PC-9 (cell line): Measurements from ENCODE around the gene THADA. TPM values are rescaled to one million over a fixed set of nuclear protein-coding genes. Genes with fewer than 3 reads are reported as not detected.

Experiments
- BruUV-seq: library from RNA; stranded (reverse); fragments of 400-500 nt; replicated peaks from 2 replicates; lab custom pipeline; 2021; lab: Mats Ljungman, UMichigan
- CTCF ChIA-PET: fragments of 300-600 bp; sonication (Branson Sonifier 250); formaldehyde crosslinking; loops from one replicate; lab custom pipeline; 2022; ENCODE audit warnings: antibody characterized with exemption; lab: Charles Lee
- POLR2A ChIA-PET: fragments of 300-600 bp; sonication (Branson Sonifier 250); formaldehyde crosslinking; loops from one replicate; lab custom pipeline; 2022; ENCODE audit warnings: antibody characterized with exemption; ENCODE audit not compliant: unreplicated experiment; lab: Charles Lee
- DNase-seq, 2 experiments: peaks; one replicate each; pipeline versions ENCODE4 v3.0.0 to v3.0.0-alpha.2; 2015 to 2022; ENCODE audit warnings: mixed read lengths in 1 of 2
- H2AFZ ChIP-seq: fragments of 200-600 bp; sonication (generic); 2 replicates; pipeline ENCODE4 v1.8.1; 2017; ENCODE audit warnings: antibody characterized with exemption
- H3F3A ChIP-seq: fragments of 200-600 bp; sonication (generic); 2 replicates; pipeline ENCODE4 v1.8.1; 2017; ENCODE audit warnings: antibody characterized with exemption, mild to moderate bottlenecking, low read depth; ENCODE audit not compliant: insufficient read depth
- H3K27ac ChIP-seq: fragments of 200-600 bp; sonication (generic); 2 replicates; pipeline ENCODE4 v1.6.1; 2016; ENCODE audit warnings: mixed run types
- H3K27me3 ChIP-seq: fragments of 200-600 bp; sonication (generic); 2 replicates; pipeline ENCODE4 v1.6.1; 2016; ENCODE audit warnings: low read depth, mixed run types; ENCODE audit not compliant: insufficient read depth
- H3K36me3 ChIP-seq: fragments of 200-600 bp; sonication (generic); 2 replicates; pipeline ENCODE4 v1.6.1; 2016; ENCODE audit warnings: low read depth, mixed run types
- H3K4me1 ChIP-seq: fragments of 200-600 bp; sonication (generic); replicated peaks from 2 replicates; pipeline ENCODE4 v1.6.1; 2016; ENCODE audit warnings: mixed run types; ENCODE audit not compliant: insufficient read depth
- H3K4me2 ChIP-seq: fragments of 200-600 bp; sonication (generic); 2 replicates; pipeline ENCODE4 v1.6.1; 2017; ENCODE audit warnings: mixed run types
- H3K4me3 ChIP-seq: fragments of 200-600 bp; sonication (generic); 2 replicates; pipeline ENCODE4 v1.6.1; 2016; ENCODE audit warnings: mixed run types
- H3K79me2 ChIP-seq: fragments of 200-600 bp; sonication (generic); 2 replicates; pipeline ENCODE4 v1.6.1; 2017; ENCODE audit warnings: low read depth, mixed run types
- H3K9me2 ChIP-seq: fragments of 200-600 bp; sonication (generic); 2 replicates; pipeline ENCODE4 v1.8.1; 2017; ENCODE audit warnings: mild to moderate bottlenecking; ENCODE audit not compliant: insufficient read depth
- H3K9me3 ChIP-seq: fragments of 200-600 bp; sonication (generic); 2 replicates; pipeline ENCODE4 v1.8.1; 2016; ENCODE audit warnings: low read depth; ENCODE audit not compliant: insufficient read depth
- H4K20me1 ChIP-seq: fragments of 200-600 bp; sonication (generic); 2 replicates; pipeline ENCODE4 v1.8.1; 2017; ENCODE audit not compliant: insufficient read depth
- CTCF ChIP-seq: fragments of 200-600 bp; sonication (generic); conservative IDR thresholded peaks from 2 replicates; pipeline ENCODE4 v1.6.1; 2017; ENCODE audit warnings: mixed run types, antibody characterized with exemption, mild to moderate bottlenecking, moderate library complexity
- EZH2 ChIP-seq: fragments of 200-600 bp; sonication (generic); IDR thresholded peaks from 2 replicates; pipeline ENCODE4 v1.8.0; 2017; ENCODE audit warnings: antibody characterized with exemption, low read depth
- intact Hi-C: fragments of 100-400 bp; cut with micrococcal nuclease; formaldehyde crosslinking; loops from one replicate; pipeline ENCODE4 v1.10.0; 2022; ENCODE audit not compliant: unreplicated experiment
- total RNA-seq: library from RNA; stranded (reverse); gene quantifications from 2 replicates; pipeline ENCODE4 v1.2.3, GENCODE V29; 2021

Gene THADA
- total RNA-seq, 1 experiment from 2014 or later: 28.1 TPM

GRCh38 chr2:43331422-43331821, 264.4 kb downstream of the THADA start:
- Histone ChIP-seq H2AFZ (no peak overlapping the region), H3K4me1 (no peaks in the 10 kb centered on the region), H3K4me3 (no peak overlapping the region), H3F3A (no peaks in the 10 kb centered on the region), H4K20me1 (no peaks in the 10 kb centered on the region), H3K9me3 (no peaks in the 10 kb centered on the region), H3K79me2 (no peaks in the 10 kb centered on the region), H3K9me2 (no peaks in the 10 kb centered on the region), H3K36me3 (no peaks in the 10 kb centered on the region), H3K4me2 (no peak overlapping the region), H3K27ac (no peak overlapping the region), H3K27me3 (no peaks in the 10 kb centered on the region)
- BruUV-seq: no TSS peak
- intact Hi-C loops: no loop called here
- no peak for TF ChIP-seq CTCF
- TF ChIP-seq EZH2: no peak
- ChIA-PET POLR2A (no interaction called here), CTCF (interaction anchor here (0.6 kb wide), 1 partner anchor 448 kb away, joined by 3 read pairs; no protein-coding TSS in a partner anchor)
- no peak for DNase-seq

GRCh38 chr2:43329637-43330036, 266.2 kb downstream of the THADA start:
- BruUV-seq: no TSS peak
- ChIA-PET POLR2A (interaction anchor here (0.9 kb wide), 1 partner anchor 16 kb away, joined by 4 read pairs; no protein-coding TSS in a partner anchor), CTCF (no interaction called here)
- no peak overlapping the region for H3K4me3 ChIP-seq
- H3K4me2 ChIP-seq: no peak overlapping the region
- no peaks in the 10 kb centered on the region for H4K20me1 ChIP-seq
- no peak overlapping the region for H2AFZ ChIP-seq
- H3K27me3 ChIP-seq: no peaks in the 10 kb centered on the region
- no peaks in the 10 kb centered on the region for H3K4me1 ChIP-seq
- no peak for DNase-seq
- H3K79me2 ChIP-seq: no peaks in the 10 kb centered on the region
- H3K36me3 ChIP-seq: no peaks in the 10 kb centered on the region
- H3K27ac ChIP-seq: no peak overlapping the region
- no peak for TF ChIP-seq EZH2
- TF ChIP-seq CTCF: no peak
- H3K9me2 ChIP-seq: no peaks in the 10 kb centered on the region
- intact Hi-C loops: no loop called here
- H3K9me3 ChIP-seq: no peaks in the 10 kb centered on the region
- H3F3A ChIP-seq: no peaks in the 10 kb centered on the region

GRCh38 chr2:43328832-43329231, 267.0 kb downstream of the THADA start:
- no peak for DNase-seq
- Histone ChIP-seq H3F3A (no peaks in the 10 kb centered on the region), H3K4me2 (no peak overlapping the region), H2AFZ (no peak overlapping the region), H3K27me3 (no peaks in the 10 kb centered on the region), H4K20me1 (no peaks in the 10 kb centered on the region), H3K79me2 (no peaks in the 10 kb centered on the region), H3K4me1 (no peaks in the 10 kb centered on the region), H3K4me3 (no peak overlapping the region), H3K9me3 (no peaks in the 10 kb centered on the region), H3K36me3 (no peaks in the 10 kb centered on the region), H3K9me2 (no peaks in the 10 kb centered on the region), H3K27ac (no peak overlapping the region)
- TF ChIP-seq EZH2: no peak
- no peak for TF ChIP-seq CTCF
- ChIA-PET POLR2A (interaction anchor here (0.9 kb wide), 1 partner anchor 17 kb away, joined by 4 read pairs; no protein-coding TSS in a partner anchor), CTCF (interaction anchor here (0.5 to 0.6 kb wide), 2 partner anchors 248 to 1743 kb away, joined by 4 to 9 read pairs; no protein-coding TSS in a partner anchor)
- BruUV-seq: no TSS peak
- intact Hi-C loops: no loop called here
